GM23338 (cell line): ENCODE data around the gene IGSF22. TPM values are rescaled to one million over a fixed set of nuclear protein-coding genes. Genes with fewer than 3 reads are reported as not detected.

Source experiments
- ATAC-seq: fragments of 200-7000 bp; cut with Tn5 transposase; 3 replicates; pipeline ENCODE4 v1.9.1; 2020
- DNase-seq: peaks from one replicate; pipeline ENCODE4 v3.0.0-alpha.2; 2015; ENCODE audit warnings: low spot score
- H2AFZ ChIP-seq: fragments of 200-600 bp; sonication (generic); 2 replicates; pipeline ENCODE4 v1.8.0; 2016; ENCODE audit warnings: antibody characterized with exemption, mild to moderate bottlenecking, moderate library complexity
- H3F3A ChIP-seq: fragments of 200-600 bp; sonication (generic); replicated peaks from 2 replicates; pipeline ENCODE4 v1.8.0; 2017; ENCODE audit warnings: antibody characterized with exemption, mixed run types, low read depth
- H3K27ac ChIP-seq: fragments of 200-600 bp; sonication (generic); 2 replicates; pipeline ENCODE4 v1.6.1; 2016; ENCODE audit warnings: low read depth
- H3K27me3 ChIP-seq: fragments of 200-600 bp; sonication (generic); 2 replicates; pipeline ENCODE4 v1.8.0; 2016; ENCODE audit warnings: mild to moderate bottlenecking, mixed run types, moderate library complexity; ENCODE audit not compliant: insufficient read depth
- H3K36me3 ChIP-seq: fragments of 200-600 bp; sonication (generic); 2 replicates; pipeline ENCODE4 v1.8.0; 2016; ENCODE audit warnings: mild to moderate bottlenecking; ENCODE audit not compliant: insufficient read depth
- H3K4me1 ChIP-seq: fragments of 200-600 bp; sonication (generic); 2 replicates; pipeline ENCODE4 v1.8.0; 2016; ENCODE audit warnings: mild to moderate bottlenecking, moderate library complexity; ENCODE audit not compliant: insufficient read depth
- H3K4me2 ChIP-seq: fragments of 200-600 bp; sonication (generic); 2 replicates; pipeline ENCODE4 v1.7.1; 2017; ENCODE audit warnings: mixed run types
- H3K4me3 ChIP-seq: fragments of 200-600 bp; sonication (generic); 2 replicates; pipeline ENCODE4 v1.6.1; 2016; ENCODE audit warnings: mixed run types
- H3K79me2 ChIP-seq: fragments of 200-600 bp; sonication (generic); replicated peaks from 2 replicates; pipeline ENCODE4 v1.8.0; 2017; ENCODE audit warnings: mild to moderate bottlenecking; ENCODE audit not compliant: insufficient read depth
- H3K9me2 ChIP-seq: fragments of 200-600 bp; sonication (generic); 2 replicates; pipeline ENCODE4 v1.8.0; 2017; ENCODE audit not compliant: insufficient read depth
- H4K20me1 ChIP-seq: fragments of 200-600 bp; sonication (generic); replicated peaks from 2 replicates; pipeline ENCODE4 v1.8.0; 2017; ENCODE audit warnings: mild to moderate bottlenecking; ENCODE audit not compliant: insufficient read depth
- H3K27ac Mint-ChIP-seq: 2 replicates; pipeline ENCODE4 v1.8.0; 2020; ENCODE audit warnings: inconsistent platforms, mild to moderate bottlenecking, moderate library complexity, mixed read lengths
- H3K27me3 Mint-ChIP-seq: 3 replicates; pipeline ENCODE4 v1.8.0; 2022; ENCODE audit warnings: low read depth, mild to moderate bottlenecking, moderate library complexity, mixed read lengths, inconsistent platforms; ENCODE audit not compliant: insufficient read depth, poor library complexity
- H3K36me3 Mint-ChIP-seq: 3 replicates; pipeline ENCODE4 v1.8.0; 2021; ENCODE audit warnings: low read depth, mild to moderate bottlenecking, inconsistent platforms, moderate library complexity, mixed read lengths
- H3K4me1 Mint-ChIP-seq: 3 replicates; pipeline ENCODE4 v1.8.0; 2020; ENCODE audit warnings: mild to moderate bottlenecking, inconsistent platforms, mixed read lengths
- H3K4me3 Mint-ChIP-seq: 3 replicates; pipeline ENCODE4 v1.8.0; 2021; ENCODE audit warnings: moderate library complexity, mild to moderate bottlenecking, inconsistent platforms, mixed read lengths
- H3K9me3 Mint-ChIP-seq: 3 replicates; pipeline ENCODE4 v1.8.0; 2020; ENCODE audit warnings: moderate library complexity, mild to moderate bottlenecking, inconsistent platforms, mixed read lengths
- CREB1 ChIP-seq: fragments of 250-450 bp; sonication (Bioruptor Pico); IDR thresholded peaks from 2 replicates; pipeline ENCODE4 v1.5.0; 2020; ENCODE audit warnings: low read depth, mild to moderate bottlenecking, moderate library complexity
- CTCF ChIP-seq, 2 experiments: fragments of 200-600 bp in 1 of 2; sonication (generic) in 1 of 2; conservative IDR thresholded peaks; 2 replicates each; pipeline versions ENCODE4 v1.5.1 to v1.6.1; 2016 to 2017; ENCODE audit warnings: antibody characterized with exemption in 2 of 2, low read depth in 2 of 2, mild to moderate bottlenecking in 2 of 2, moderate library complexity in 1 of 2
- ETS1 ChIP-seq: IDR thresholded peaks from 2 replicates; pipeline ENCODE4 v1.6.1; 2016; ENCODE audit warnings: antibody characterized with exemption
- EZH2 ChIP-seq: fragments of 200-600 bp; sonication (generic); IDR thresholded peaks from one replicate; pipeline ENCODE4 v1.8.0; 2017; ENCODE audit warnings: antibody characterized with exemption, mild to moderate bottlenecking, low read depth; ENCODE audit not compliant: unreplicated experiment
- EZH2phosphoT487 ChIP-seq: fragments of 200-600 bp; sonication (generic); IDR thresholded peaks from one replicate; pipeline ENCODE4 v1.8.1; 2018; ENCODE audit warnings: antibody characterized with exemption; ENCODE audit not compliant: unreplicated experiment
- JUNB ChIP-seq: IDR thresholded peaks from one replicate; pipeline ENCODE4 v1.6.1; 2016; ENCODE audit warnings: antibody characterized with exemption; ENCODE audit not compliant: unreplicated experiment
- NANOG ChIP-seq: IDR thresholded peaks from 2 replicates; pipeline ENCODE4 v1.6.1; 2016; ENCODE audit warnings: antibody characterized with exemption, borderline replicate concordance
- POLR2AphosphoS5 ChIP-seq: IDR thresholded peaks from 2 replicates; pipeline ENCODE4 v1.6.1; 2016; ENCODE audit warnings: antibody characterized with exemption, low read depth
- STAT1 ChIP-seq: IDR thresholded peaks from one replicate; pipeline ENCODE4 v1.6.1; 2016; ENCODE audit warnings: antibody characterized with exemption; ENCODE audit not compliant: unreplicated experiment
- ZNF114 ChIP-seq: fragments of 250-450 bp; sonication (Bioruptor Pico); IDR thresholded peaks from 2 replicates; pipeline ENCODE4 v1.5.0; 2020; ENCODE audit warnings: mild to moderate bottlenecking, moderate library complexity
- ZNF331 ChIP-seq: fragments of 250-450 bp; sonication (Bioruptor Pico); IDR thresholded peaks from 2 replicates; pipeline ENCODE4 v1.5.0; 2020; ENCODE audit warnings: low read depth, mild to moderate bottlenecking, moderate library complexity
- ZNF462 ChIP-seq: fragments of 250-450 bp; sonication (Bioruptor Pico); IDR thresholded peaks from 2 replicates; pipeline ENCODE4 v1.5.0; 2020; ENCODE audit warnings: mild to moderate bottlenecking, moderate library complexity
- polyA plus RNA-seq: library from polyadenylated mRNA; unstranded; fragments of >200 nt; fragmentation: Nextera tagmentation; extraction: Ambion mirVana; gene quantifications from 2 replicates; pipeline ENCODE4 v1.2.1, GENCODE V29; 2016
- total RNA-seq: library from RNA; depleted of rRNA; stranded (reverse); fragments of >200 nt; shearing (Covaris generic); gene quantifications from 2 replicates; pipeline ENCODE4 v1.2.3, GENCODE V29; 2014

The IGSF22 gene
- total and polyA plus RNA-seq, 2 experiments from 2014 or later: 0.37 TPM; not detected in 1

GRCh38 chr11:18774801-18775200, 48.8 kb upstream of the IGSF22 start (continued):
- TF ChIP-seq CTCF (conservative IDR thresholded peaks at IDR 0.05; ENCODE audit: low read depth in 2 of 2) (no peak), JUNB (no peak), CREB1 (no peak)

- H3K27ac ChIP-seq: no peak overlapping the region
- Mint-ChIP-seq H3K27ac (no peak overlapping the region), H3K4me3 (no peak overlapping the region), H3K9me3 (no peaks in the 10 kb centered on the region; the same call in 2 of the 3 replicates), H3K27me3 (peaks cover 14% of the 10 kb centered on the region), H3K36me3 (peaks cover 2% of the 10 kb centered on the region; the same call in 1 of the 3 replicates), H3K4me1 (peaks cover 46% of the 10 kb centered on the region)
- no peak for DNase-seq
- no peaks in the 10 kb centered on the region for H3K36me3 ChIP-seq
- no peaks in the 10 kb centered on the region for H4K20me1 ChIP-seq
- no peaks in the 10 kb centered on the region for H3K9me2 ChIP-seq
- H3K4me2 ChIP-seq: peak overlapping the region; percentile 66; the same call in 1 of the 2 replicates
- peaks cover 27% of the 10 kb centered on the region for H3K4me1 ChIP-seq
- no peak for ATAC-seq
- no peaks in the 10 kb centered on the region for H3K27me3 ChIP-seq
- H2AFZ ChIP-seq: no peak overlapping the region
- H3K79me2 ChIP-seq: no peaks in the 10 kb centered on the region
- no peaks in the 10 kb centered on the region for H3F3A ChIP-seq
- H3K4me3 ChIP-seq: no peak overlapping the region
- TF ChIP-seq EZH2phosphoT487 (no peak), NANOG (no peak), ZNF114 (CRISPR knock-in tag) (no peak), POLR2AphosphoS5 (no peak), ZNF462 (CRISPR knock-in tag) (no peak), EZH2 (no peak), CTCF (conservative IDR thresholded peaks at IDR 0.05; ENCODE audit: low read depth in 2 of 2) (no peak), CREB1 (no peak), ZNF331 (CRISPR knock-in tag) (no peak), ETS1 (no peak), STAT1 (no peak)
Observed at GRCh38 chr11:18773681-18774080, 47.7 kb upstream of the IGSF22 start.
